Subcutaneous adipose tissue (tissue), 4 donors: ENCODE measurements around the gene KRTAP12-3. TPM values are rescaled to one million over a fixed set of nuclear protein-coding genes. Genes with fewer than 3 reads are reported as not detected.

Source experiments
- CTCF ChIP-seq: fragments of 450-650 bp; IDR thresholded peaks from one replicate; pipeline ENCODE4 v1.5.1; 2016; ENCODE audit warnings: low read depth, mild to moderate bottlenecking, control low read depth, antibody characterized with exemption, moderate library complexity
- total RNA-seq, 4 donors: library from RNA; depleted of rRNA; stranded (reverse); fragments of >200 nt; gene quantifications; one replicate each; pipeline ENCODE4 v1.1.0, GENCODE V29; 2016

The KRTAP12-3 gene
- total RNA-seq, 4 donors from 2014 or later, result not detected

- TF ChIP-seq CTCF, result no peak
Observed at GRCh38 chr21:44614161-44614631, 43.5 kb upstream of the KRTAP12-3 start.

GRCh38 chr21:44614961-44615391, 42.8 kb upstream of the KRTAP12-3 start:
- no peak for TF ChIP-seq CTCF

DNA sequence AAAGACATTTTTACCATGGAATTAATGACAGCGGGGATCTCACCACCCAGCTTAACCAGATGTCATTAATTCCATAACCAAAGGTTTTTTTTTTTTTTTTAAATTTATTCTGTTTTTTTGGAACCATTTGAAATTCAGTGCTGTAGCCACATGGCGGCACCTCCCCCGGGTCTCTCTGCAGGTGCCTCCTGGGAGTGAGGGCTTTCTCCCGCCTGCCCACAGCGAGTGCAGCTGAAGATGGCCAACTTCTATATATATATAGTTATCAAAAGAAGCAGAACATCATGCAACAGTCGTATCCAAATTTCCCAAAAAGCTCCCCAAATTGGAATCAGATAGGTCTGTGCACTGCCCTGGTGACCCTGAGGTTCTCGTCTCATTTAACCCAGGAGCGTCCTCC, 42.3 kb upstream of the KRTAP12-3 start:
- no peak for TF ChIP-seq CTCF

DNA sequence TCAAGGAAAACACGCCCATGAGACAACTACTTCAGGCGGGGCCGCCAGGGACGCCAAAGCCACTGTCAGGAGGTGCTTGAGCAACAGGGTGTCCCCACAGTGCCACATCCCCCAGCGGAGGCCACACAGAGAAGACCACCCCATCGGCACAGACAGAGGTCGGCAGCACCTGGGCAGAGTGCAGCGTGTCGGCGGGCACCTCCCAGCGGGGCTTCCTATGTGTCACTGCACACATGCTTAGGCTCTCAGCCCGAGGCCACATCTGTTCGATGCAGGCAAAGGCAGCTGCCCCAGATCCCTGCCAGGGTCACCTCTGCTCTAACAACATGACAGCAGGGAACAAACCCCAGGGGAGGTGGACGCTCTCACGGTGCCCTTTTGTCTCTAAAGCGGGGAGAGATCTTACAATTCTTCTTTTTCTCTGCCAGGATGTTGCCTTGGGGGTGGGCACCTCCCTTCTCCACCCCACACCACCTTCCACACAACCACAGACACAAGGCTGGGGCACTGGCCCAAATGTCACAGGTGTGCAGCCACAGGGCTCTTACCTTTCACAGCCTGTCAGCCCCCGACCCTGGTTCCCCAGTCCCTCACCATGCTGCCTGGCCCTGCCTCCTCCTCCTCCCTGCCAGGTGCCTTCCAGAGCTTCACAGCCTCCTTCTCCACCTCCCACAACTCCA, 41.7 kb upstream of the KRTAP12-3 start:
- TF ChIP-seq CTCF, result no peak

- TF ChIP-seq CTCF, result no peak
Observed at GRCh38 chr21:44616591-44616926, 41.2 kb upstream of the KRTAP12-3 start.

DNA sequence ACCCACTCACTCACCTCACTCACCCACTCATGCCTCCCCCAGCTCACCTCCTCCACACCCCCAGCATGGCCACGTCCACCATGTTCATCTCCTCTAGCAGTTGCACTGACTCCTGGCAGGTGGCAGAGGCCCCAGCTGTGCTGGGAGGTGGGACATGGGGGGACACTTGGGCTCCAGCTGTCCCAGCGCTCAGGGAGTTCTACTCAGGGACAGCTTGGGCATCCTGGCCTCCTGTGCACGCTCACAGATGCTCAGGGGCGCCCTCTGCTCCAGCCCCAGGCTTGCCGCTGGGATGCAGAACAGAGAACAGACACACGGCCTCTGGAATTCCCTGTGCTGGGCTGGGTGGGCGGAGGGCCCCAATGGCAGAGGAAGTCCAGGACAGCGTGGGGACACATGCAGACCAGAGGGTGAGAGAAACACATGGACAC, 40.6 kb upstream of the KRTAP12-3 start:
- TF ChIP-seq CTCF, result no peak

DNA sequence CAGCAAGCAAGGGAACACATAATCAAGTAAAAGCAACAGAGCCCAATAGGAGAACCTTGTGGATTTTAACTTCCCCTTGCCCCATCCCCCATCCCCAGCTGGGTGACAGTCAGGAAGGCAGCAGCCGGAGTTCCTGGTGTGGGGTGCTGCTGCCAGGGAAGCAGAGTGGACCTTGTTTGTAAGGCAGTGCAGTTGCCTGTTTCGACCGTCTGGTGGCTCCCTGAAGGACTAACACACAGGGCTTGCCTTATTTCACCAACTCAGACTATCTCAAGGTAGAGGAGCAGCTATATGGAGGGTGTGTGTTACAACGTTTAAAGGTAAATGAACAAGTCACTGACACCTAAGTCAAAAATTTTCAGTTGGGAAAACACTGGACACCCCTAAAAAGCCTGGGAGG, 39.2 kb upstream of the KRTAP12-3 start:
- TF ChIP-seq CTCF, result no peak
